Upper lobe of left lung (tissue), 4 donors: Measurements from ENCODE around the gene EGFL7.

ENCODE experiments used
- EP300 ChIP-seq, 4 donors: sonication (generic); formaldehyde crosslinking; IDR thresholded peaks; one replicate each; pipeline ENCODE4 v1.5.1; 2017; ENCODE audit warnings: antibody characterized with exemption in 4 of 4, control low read depth in 2 of 4
- POLR2A ChIP-seq, 4 donors: fragments of 450-650 bp; IDR thresholded peaks; one replicate each; pipeline ENCODE4 v1.5.1; 2016 to 2017; ENCODE audit warnings: antibody characterized with exemption in 4 of 4, mild to moderate bottlenecking in 2 of 4
- POLR2AphosphoS5 ChIP-seq, 2 donors: sonication (generic); formaldehyde crosslinking; IDR thresholded peaks; one replicate each; pipeline ENCODE4 v1.5.1; 2017; ENCODE audit warnings: antibody characterized with exemption in 2 of 2
- TF ChIP-seq, protein P1 (sequence below), 6 experiments: fragments of 450-650 bp in 4 of 6; fragments of 200-600 bp in 2 of 6; sonication (generic) in 2 of 6; IDR thresholded peaks; one replicate each; pipeline ENCODE4 v1.5.1; 2016 to 2019; ENCODE audit warnings: antibody characterized with exemption in 6 of 6

DNA sequence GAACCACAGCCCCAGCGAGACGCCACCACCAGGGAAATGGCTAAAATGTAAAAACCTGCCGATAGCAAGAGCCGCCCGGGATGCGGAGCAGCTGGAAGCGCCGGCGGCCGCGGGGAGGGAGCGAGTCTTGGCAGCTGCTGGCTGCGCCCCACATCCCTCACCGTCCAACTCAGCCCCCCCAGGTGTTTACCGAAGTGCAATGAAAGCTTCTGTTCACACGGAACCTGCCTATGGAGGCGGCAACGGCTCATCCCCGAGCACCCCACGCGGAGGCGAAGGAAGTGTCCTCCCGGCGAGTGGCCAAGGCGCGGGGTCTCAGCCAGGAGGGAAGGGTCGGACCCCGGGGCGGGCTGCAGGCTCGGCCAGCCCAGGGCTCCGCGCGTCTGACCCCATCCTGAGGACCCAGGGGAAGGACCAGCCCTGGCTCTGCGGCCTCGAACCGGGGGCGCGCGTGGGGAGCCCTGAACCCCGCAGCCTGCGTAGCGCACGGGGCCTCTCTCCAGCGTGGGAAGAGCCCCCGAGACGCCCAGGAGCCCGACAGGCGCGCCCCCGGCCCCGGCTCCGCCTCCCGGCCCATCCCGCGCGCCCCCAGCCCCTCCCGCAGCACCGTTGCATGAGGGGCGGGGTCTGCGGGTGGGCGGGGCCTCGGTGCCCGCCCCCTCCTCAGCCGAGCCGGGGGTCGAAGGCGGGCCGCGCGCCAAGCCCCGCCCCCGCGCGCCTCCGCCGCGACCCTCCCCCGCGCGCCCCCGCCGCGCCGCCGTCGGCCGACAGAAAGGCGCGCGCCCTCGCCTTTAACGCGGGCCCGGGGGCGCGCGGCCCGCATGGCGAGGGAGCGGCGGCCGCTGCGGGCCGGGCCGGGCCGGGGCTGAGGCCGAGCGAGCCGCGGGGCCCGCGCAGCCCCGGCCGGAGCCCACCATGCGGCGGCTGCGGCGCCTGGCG lies 49.3 kb downstream of the EGFL7 start, which contains the start of gene DIPK1B:
- no peak for TF ChIP-seq POLR2A (IDR thresholded peaks at IDR 0.05)
- TF ChIP-seq, protein P1, sequence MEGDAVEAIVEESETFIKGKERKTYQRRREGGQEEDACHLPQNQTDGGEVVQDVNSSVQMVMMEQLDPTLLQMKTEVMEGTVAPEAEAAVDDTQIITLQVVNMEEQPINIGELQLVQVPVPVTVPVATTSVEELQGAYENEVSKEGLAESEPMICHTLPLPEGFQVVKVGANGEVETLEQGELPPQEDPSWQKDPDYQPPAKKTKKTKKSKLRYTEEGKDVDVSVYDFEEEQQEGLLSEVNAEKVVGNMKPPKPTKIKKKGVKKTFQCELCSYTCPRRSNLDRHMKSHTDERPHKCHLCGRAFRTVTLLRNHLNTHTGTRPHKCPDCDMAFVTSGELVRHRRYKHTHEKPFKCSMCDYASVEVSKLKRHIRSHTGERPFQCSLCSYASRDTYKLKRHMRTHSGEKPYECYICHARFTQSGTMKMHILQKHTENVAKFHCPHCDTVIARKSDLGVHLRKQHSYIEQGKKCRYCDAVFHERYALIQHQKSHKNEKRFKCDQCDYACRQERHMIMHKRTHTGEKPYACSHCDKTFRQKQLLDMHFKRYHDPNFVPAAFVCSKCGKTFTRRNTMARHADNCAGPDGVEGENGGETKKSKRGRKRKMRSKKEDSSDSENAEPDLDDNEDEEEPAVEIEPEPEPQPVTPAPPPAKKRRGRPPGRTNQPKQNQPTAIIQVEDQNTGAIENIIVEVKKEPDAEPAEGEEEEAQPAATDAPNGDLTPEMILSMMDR (IDR thresholded peaks at IDR 0.05), result no peak
- no peak for TF ChIP-seq POLR2AphosphoS5 (IDR thresholded peaks at IDR 0.05)
- TF ChIP-seq EP300 (IDR thresholded peaks at IDR 0.05), result no peak
